ENCODE results near the gene PCYT1B. TPM values are rescaled to one million over a fixed set of nuclear protein-coding genes. Genes with fewer than 3 reads are reported as not detected.
A peak's percentile ranks its signal among the peaks of the same experiment; 100 is the strongest.

The PCYT1B gene
- total and polyA plus RNA-seq, 9 of the 15 experiments (the other 6 are each of a cell fraction or from before 2014, with no cell fraction given) = 0.04 to 0.34 (median 0.07) TPM; not detected in 1

DNA sequence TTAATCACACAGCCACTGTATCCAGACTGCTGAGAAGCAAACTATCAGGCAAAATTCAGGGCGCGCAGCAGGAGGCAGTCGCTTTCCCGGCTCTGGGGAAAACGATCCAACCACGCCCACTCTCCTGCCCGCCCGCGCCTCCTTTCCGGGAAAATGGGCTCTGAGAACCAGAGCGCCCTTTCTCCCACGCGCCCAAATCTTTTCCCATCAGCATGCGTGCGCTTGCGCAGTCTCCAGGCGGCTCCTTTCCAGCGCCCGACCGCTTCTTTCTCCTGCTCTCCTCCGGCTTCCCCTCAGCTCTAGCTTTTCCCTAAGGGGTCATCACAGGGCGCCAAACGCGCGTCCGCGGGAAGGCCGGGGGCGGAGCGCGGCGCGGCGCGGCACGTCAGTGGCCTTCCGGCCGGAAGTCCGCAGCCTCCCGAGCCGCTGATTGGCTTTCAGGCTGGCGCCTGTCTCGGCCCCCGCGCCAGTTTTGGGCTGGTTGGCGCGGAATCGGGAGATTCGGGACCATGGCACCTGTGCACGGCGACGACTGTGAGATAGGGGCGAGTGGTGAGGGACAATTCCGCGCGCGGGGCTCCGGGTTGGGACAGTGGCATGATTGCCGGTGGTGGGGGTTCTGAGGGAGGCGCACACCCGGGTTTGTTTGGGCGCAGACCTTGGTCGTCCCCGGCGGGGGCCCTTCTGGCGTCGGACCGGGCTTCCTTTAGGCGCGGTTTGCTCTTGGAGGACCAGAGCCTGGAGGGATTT lies 46.5 kb upstream of the PCYT1B start, which contains the start of gene POLA1 (continued):
- TF ChIP-seq, protein P1, sequence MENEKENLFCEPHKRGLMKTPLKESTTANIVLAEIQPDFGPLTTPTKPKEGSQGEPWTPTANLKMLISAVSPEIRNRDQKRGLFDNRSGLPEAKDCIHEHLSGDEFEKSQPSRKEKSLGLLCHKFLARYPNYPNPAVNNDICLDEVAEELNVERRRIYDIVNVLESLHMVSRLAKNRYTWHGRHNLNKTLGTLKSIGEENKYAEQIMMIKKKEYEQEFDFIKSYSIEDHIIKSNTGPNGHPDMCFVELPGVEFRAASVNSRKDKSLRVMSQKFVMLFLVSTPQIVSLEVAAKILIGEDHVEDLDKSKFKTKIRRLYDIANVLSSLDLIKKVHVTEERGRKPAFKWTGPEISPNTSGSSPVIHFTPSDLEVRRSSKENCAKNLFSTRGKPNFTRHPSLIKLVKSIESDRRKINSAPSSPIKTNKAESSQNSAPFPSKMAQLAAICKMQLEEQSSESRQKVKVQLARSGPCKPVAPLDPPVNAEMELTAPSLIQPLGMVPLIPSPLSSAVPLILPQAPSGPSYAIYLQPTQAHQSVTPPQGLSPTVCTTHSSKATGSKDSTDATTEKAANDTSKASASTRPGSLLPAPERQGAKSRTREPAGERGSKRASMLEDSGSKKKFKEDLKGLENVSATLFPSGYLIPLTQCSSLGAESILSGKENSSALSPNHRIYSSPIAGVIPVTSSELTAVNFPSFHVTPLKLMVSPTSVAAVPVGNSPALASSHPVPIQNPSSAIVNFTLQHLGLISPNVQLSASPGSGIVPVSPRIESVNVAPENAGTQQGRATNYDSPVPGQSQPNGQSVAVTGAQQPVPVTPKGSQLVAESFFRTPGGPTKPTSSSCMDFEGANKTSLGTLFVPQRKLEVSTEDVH (IDR thresholded peaks at IDR 0.05; ENCODE audit: low read depth, partially characterized antibody) = peak; percentile 97
- TF ChIP-seq ZNF398 (CRISPR knock-in tag; IDR thresholded peaks at IDR 0.05) = no peak
- no peak for TF ChIP-seq FOXA3 (CRISPR knock-in tag; conservative IDR thresholded peaks at IDR 0.05 in 1 of 2, IDR thresholded peaks at IDR 0.05 in 1 of 2)
- TF ChIP-seq SOX6 (IDR thresholded peaks at IDR 0.05) = no peak; the same call in 1 of the 2 replicates
- TF ChIP-seq E2F6 (IDR thresholded peaks at IDR 0.05; ENCODE audit: borderline replicate concordance in 1 of 2, extremely low read depth in 1 of 2, insufficient read depth in 1 of 2, insufficient read length in 1 of 2, low read depth in 1 of 2, low read length in 1 of 2, poor library complexity in 1 of 2, severe bottlenecking in 1 of 2) = peak in 1 of 2 experiments; percentile 74
- TF ChIP-seq ZBTB49 (CRISPR knock-in tag; IDR thresholded peaks at IDR 0.05; ENCODE audit: borderline replicate concordance) = no peak
- TF ChIP-seq HDAC3 (IDR thresholded peaks at IDR 0.05; ENCODE audit: borderline replicate concordance, partially characterized antibody) = peak; percentile 60
- TF ChIP-seq ZNF76 (CRISPR knock-in tag; IDR thresholded peaks at IDR 0.05; ENCODE audit: borderline replicate concordance) = no peak
- TF ChIP-seq LEF1 (IDR thresholded peaks at IDR 0.05) = no peak
- TF ChIP-seq JUND (IDR thresholded peaks at IDR 0.05; ENCODE audit: borderline replicate concordance, low read depth, low read length) = peak; percentile 27
- TF ChIP-seq JUND (tag; IDR thresholded peaks at IDR 0.05; ENCODE audit: borderline replicate concordance, low read depth, low read length) = peak; percentile 31; the same call in 1 of the 3 replicates
- TF ChIP-seq BRD9 (IDR thresholded peaks at IDR 0.05; ENCODE audit: low read depth, partially characterized antibody) = no peak
- peak; percentile 93 for TF ChIP-seq XRCC5 (IDR thresholded peaks at IDR 0.05; ENCODE audit: low read depth, low read length)
- no peak for TF ChIP-seq ESRRB (CRISPR knock-in tag; IDR thresholded peaks at IDR 0.05; ENCODE audit: borderline replicate concordance)
- TF ChIP-seq KAT8 (IDR thresholded peaks at IDR 0.05; ENCODE audit: low read depth) = no peak
- no peak for TF ChIP-seq ZNF561 (CRISPR knock-in tag; conservative IDR thresholded peaks at IDR 0.05)

All from K562 (cell line).